ENCODE data around the gene MS4A15. TPM values are rescaled to one million over a fixed set of nuclear protein-coding genes. Genes with fewer than 3 reads are reported as not detected.

MS4A15 gene
- total RNA-seq, 1 donor from 2014 or later: not detected

DNA sequence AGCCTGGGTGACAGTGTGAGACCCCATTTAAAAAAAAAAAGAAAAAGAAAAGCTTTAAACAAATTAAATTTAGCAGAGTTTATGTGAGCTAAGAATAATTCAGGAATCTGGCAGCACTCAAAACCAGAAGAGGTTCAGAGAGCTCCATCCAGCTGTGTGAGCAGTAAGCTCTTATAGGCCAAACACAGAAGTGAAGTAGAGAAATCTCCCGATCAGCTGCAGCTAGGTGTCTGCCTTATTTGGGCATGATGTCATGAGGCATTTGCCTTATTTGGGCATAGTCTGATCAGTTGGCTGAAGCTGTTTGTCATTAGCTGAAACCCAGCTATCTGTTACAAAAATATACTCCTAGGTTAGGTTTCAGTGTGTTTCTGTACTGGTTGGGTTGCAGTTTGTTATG lies 8.2 kb downstream of the MS4A15 start:
- H3K4me1 ChIP-seq: no peaks in the 10 kb centered on the region
- H3F3A ChIP-seq (ENCODE audit: low read depth): no peaks in the 10 kb centered on the region
- no peaks in the 10 kb centered on the region for H3K36me3 ChIP-seq
- peaks cover 3% of the 10 kb centered on the region for H3K9me3 Mint-ChIP-seq
- no peak overlapping the region for H3K27ac Mint-ChIP-seq
- no peak overlapping the region for H3K27ac ChIP-seq
- no peaks in the 10 kb centered on the region for H3K4me1 Mint-ChIP-seq
- no peak overlapping the region for H3K9ac ChIP-seq
- no peak overlapping the region for H2AFZ ChIP-seq (replicated peaks)
- H3K9me3 ChIP-seq (ENCODE audit: low read depth): no peaks in the 10 kb centered on the region
- H3K4me3 Mint-ChIP-seq: no peak overlapping the region
- H4K20me1 ChIP-seq (ENCODE audit: low read depth): no peaks in the 10 kb centered on the region
- H3K27me3 Mint-ChIP-seq (ENCODE audit: insufficient read depth, low read depth): peaks cover 8% of the 10 kb centered on the region
- no peak for DNase-seq (ENCODE audit: low spot score)
- no peaks in the 10 kb centered on the region for H3K79me2 ChIP-seq (ENCODE audit: low read depth)
- TF ChIP-seq EZH2 (IDR thresholded peaks at IDR 0.05) (no peak), EZH2phosphoT487 (IDR thresholded peaks at IDR 0.05) (no peak)
- TF ChIP-seq, protein P1, sequence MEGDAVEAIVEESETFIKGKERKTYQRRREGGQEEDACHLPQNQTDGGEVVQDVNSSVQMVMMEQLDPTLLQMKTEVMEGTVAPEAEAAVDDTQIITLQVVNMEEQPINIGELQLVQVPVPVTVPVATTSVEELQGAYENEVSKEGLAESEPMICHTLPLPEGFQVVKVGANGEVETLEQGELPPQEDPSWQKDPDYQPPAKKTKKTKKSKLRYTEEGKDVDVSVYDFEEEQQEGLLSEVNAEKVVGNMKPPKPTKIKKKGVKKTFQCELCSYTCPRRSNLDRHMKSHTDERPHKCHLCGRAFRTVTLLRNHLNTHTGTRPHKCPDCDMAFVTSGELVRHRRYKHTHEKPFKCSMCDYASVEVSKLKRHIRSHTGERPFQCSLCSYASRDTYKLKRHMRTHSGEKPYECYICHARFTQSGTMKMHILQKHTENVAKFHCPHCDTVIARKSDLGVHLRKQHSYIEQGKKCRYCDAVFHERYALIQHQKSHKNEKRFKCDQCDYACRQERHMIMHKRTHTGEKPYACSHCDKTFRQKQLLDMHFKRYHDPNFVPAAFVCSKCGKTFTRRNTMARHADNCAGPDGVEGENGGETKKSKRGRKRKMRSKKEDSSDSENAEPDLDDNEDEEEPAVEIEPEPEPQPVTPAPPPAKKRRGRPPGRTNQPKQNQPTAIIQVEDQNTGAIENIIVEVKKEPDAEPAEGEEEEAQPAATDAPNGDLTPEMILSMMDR (IDR thresholded peaks at IDR 0.05): no peak
- H3K4me2 ChIP-seq: no peak overlapping the region
- no peak overlapping the region for H3K4me3 ChIP-seq
- peaks cover 12% of the 10 kb centered on the region for H3K27me3 ChIP-seq
- no peaks in the 10 kb centered on the region for H3K36me3 Mint-ChIP-seq

DNA sequence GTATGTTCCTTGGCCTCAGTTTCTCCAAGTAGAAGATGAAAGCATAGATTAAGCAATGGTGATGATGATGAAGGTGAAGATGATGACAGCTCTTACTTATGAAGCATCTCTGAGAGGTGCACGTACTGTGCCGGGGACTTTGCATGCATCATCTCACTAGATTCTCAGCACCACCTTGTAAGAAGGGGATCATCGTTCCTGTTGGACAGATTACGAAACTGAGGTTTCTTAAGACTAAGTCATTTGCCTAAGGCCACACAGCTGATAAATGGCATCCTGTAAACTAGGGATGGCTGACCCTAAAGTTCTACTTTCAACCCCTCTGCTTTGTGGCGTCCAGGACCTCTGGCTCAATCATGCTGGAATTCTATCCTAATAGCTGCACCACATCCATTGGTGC lies 8.7 kb downstream of the MS4A15 start:
- peaks cover 3% of the 10 kb centered on the region for H3K9me3 Mint-ChIP-seq
- no peaks in the 10 kb centered on the region for H3K4me1 Mint-ChIP-seq
- no peaks in the 10 kb centered on the region for H3K36me3 Mint-ChIP-seq
- H3K27ac ChIP-seq: no peak overlapping the region
- no peaks in the 10 kb centered on the region for H3K79me2 ChIP-seq (ENCODE audit: low read depth)
- peaks cover 7% of the 10 kb centered on the region for H3K27me3 Mint-ChIP-seq (ENCODE audit: insufficient read depth, low read depth)
- H3K4me2 ChIP-seq: no peak overlapping the region
- H3K4me1 ChIP-seq: no peaks in the 10 kb centered on the region
- no peak for DNase-seq (ENCODE audit: low spot score)
- H4K20me1 ChIP-seq (ENCODE audit: low read depth): no peaks in the 10 kb centered on the region
- no peak overlapping the region for H3K4me3 Mint-ChIP-seq
- H3K9ac ChIP-seq: no peak overlapping the region
- no peaks in the 10 kb centered on the region for H3F3A ChIP-seq (ENCODE audit: low read depth)
- H3K36me3 ChIP-seq: no peaks in the 10 kb centered on the region
- H3K4me3 ChIP-seq: no peak overlapping the region
- no peaks in the 10 kb centered on the region for H3K9me3 ChIP-seq (ENCODE audit: low read depth)
- H3K27ac Mint-ChIP-seq: no peak overlapping the region
- H2AFZ ChIP-seq (replicated peaks): no peak overlapping the region
- TF ChIP-seq EZH2phosphoT487 (IDR thresholded peaks at IDR 0.05) (no peak), EZH2 (IDR thresholded peaks at IDR 0.05) (no peak)
- TF ChIP-seq, protein P1 (IDR thresholded peaks at IDR 0.05): no peak
- peaks cover 12% of the 10 kb centered on the region for H3K27me3 ChIP-seq

DNA sequence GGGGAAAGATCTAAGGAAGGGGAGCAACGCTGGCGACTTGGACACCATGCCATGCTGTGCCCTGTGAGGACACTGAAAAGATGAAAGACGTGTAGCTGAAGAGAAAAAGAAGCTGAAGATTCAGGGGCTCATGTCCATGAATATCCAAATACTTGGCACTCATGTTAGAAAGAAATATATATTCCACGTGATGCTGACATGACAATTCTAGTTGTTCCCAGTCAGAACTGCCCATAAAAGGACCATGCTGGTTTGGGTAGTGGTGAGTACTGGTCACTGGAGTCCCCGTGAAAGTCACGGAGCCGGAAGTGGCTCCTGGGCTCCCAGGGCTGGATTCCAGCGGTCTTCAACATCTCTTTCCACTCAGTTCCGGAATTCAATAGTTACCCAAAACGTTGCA lies 9.9 kb downstream of the MS4A15 start:
- Histone ChIP-seq H3K4me3 (no peak overlapping the region), H3K79me2 (ENCODE audit: low read depth) (no peaks in the 10 kb centered on the region), H3K9ac (no peak overlapping the region), H3K9me3 (ENCODE audit: low read depth) (no peaks in the 10 kb centered on the region), H2AFZ (replicated peaks) (no peak overlapping the region), H4K20me1 (ENCODE audit: low read depth) (no peaks in the 10 kb centered on the region), H3K4me2 (no peak overlapping the region), H3K4me1 (no peaks in the 10 kb centered on the region), H3K27ac (no peak overlapping the region), H3K27me3 (peaks cover 12% of the 10 kb centered on the region), H3K36me3 (no peaks in the 10 kb centered on the region), H3F3A (ENCODE audit: low read depth) (no peaks in the 10 kb centered on the region)
- Mint-ChIP-seq H3K9me3 (peaks cover 3% of the 10 kb centered on the region), H3K27ac (no peak overlapping the region), H3K4me3 (no peak overlapping the region), H3K4me1 (no peaks in the 10 kb centered on the region), H3K27me3 (ENCODE audit: insufficient read depth, low read depth) (peaks cover 5% of the 10 kb centered on the region), H3K36me3 (no peaks in the 10 kb centered on the region)
- no peak for DNase-seq (ENCODE audit: low spot score)
- TF ChIP-seq, protein P1 (IDR thresholded peaks at IDR 0.05): no peak
- TF ChIP-seq EZH2phosphoT487 (IDR thresholded peaks at IDR 0.05) (no peak), EZH2 (IDR thresholded peaks at IDR 0.05) (no peak)
